ENCODE measurements around the gene PRCD.

DNA sequence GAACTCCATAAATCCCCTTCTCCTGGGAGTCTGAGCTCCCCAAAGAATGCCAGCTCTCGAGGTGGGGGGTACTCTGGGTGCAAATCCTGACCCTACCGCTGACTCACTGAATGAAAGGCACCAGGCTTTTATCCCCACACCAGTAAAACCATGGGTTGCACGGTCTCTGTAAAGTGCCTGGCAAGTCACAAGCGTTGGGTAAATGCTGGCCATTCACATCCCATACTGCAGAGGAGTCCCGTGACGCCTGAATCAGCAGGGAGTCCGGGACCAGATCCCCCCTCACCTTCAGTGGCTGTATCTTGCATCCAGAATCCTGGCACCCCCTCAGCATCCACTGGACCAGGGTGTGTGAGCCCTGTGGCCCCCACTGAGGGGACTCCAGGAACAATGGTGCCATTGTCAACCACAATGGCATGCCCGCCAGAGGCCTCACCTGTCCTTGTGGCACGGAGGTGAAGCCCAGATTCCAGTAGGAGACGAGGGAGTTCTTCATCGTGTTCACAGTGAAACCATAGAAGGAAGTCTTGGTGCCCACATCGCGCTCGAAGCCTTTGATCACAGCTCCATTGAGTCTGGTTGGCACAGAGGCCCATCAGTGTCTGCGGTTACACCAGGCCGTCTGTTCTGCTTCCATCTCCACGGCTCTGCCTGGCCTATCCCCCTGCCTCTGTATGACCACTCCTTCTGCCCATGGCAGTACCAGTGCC, 32.5 kb downstream of the PRCD start:
- TF ChIP-seq, protein P1, sequence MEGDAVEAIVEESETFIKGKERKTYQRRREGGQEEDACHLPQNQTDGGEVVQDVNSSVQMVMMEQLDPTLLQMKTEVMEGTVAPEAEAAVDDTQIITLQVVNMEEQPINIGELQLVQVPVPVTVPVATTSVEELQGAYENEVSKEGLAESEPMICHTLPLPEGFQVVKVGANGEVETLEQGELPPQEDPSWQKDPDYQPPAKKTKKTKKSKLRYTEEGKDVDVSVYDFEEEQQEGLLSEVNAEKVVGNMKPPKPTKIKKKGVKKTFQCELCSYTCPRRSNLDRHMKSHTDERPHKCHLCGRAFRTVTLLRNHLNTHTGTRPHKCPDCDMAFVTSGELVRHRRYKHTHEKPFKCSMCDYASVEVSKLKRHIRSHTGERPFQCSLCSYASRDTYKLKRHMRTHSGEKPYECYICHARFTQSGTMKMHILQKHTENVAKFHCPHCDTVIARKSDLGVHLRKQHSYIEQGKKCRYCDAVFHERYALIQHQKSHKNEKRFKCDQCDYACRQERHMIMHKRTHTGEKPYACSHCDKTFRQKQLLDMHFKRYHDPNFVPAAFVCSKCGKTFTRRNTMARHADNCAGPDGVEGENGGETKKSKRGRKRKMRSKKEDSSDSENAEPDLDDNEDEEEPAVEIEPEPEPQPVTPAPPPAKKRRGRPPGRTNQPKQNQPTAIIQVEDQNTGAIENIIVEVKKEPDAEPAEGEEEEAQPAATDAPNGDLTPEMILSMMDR (IDR thresholded peaks at IDR 0.05) = no peak
- no peak for TF ChIP-seq POLR2A (IDR thresholded peaks at IDR 0.05)
